GM10248 (cell line): Measurements from ENCODE around the gene ST6GALNAC3.

Source experiments
- CTCF ChIA-PET: fragments of 300-600 bp; sonication (Branson Sonifier 250); formaldehyde crosslinking; extraction: SDS; loops from one replicate; lab custom pipeline; 2021; ENCODE audit warnings: antibody characterized with exemption; lab: Yijun Ruan, JAX
- POLR2A ChIA-PET: fragments of 350-650 bp; sonication (Branson Sonifier 250); formaldehyde crosslinking; extraction: SDS; loops from one replicate; lab custom pipeline; 2020; ENCODE audit warnings: antibody characterized with exemption; lab: Yijun Ruan, JAX
- DNase-seq: peaks from one replicate; pipeline ENCODE4 v3.0.0; 2012; ENCODE audit errors: extremely low spot score
- TF ChIP-seq, protein P1 (sequence below): IDR thresholded peaks from 2 replicates; pipeline ENCODE4 v1.5.1; 2012; ENCODE audit warnings: mild to moderate bottlenecking, low read depth; ENCODE audit errors: extremely low read depth, missing control alignments, control extremely low read depth

Gene ST6GALNAC3

DNA sequence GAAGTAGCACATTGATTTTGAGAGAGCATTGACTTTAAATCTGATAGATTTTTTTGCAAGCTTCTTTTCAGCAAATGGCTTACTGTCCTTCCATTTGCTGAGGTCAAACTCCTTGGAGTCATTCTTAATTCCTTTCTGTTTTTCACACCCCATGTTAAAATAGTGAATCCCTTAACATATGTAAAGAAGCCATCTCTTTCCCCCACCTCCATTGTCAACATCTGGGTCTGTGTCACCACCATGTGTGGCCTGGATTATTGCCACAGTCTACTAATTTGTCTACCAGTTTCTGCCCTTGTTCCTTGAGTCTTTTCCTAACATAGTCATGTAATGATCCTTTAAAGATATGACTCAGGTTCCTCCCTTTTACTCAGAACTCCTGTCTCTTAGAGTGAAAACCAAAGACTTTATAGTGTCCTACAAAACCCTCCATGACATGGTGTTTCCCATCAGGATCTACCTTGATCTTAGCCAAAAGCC lies 104.7 kb downstream of the ST6GALNAC3 start:
- POLR2A ChIA-PET, result no interaction called here
- CTCF ChIA-PET, result no interaction called here
- no peak for DNase-seq

GRCh38 chr1:76185207-76185606 lies 110.7 kb downstream of the ST6GALNAC3 start:
- DNase-seq, result no peak
- TF ChIP-seq, protein P1, sequence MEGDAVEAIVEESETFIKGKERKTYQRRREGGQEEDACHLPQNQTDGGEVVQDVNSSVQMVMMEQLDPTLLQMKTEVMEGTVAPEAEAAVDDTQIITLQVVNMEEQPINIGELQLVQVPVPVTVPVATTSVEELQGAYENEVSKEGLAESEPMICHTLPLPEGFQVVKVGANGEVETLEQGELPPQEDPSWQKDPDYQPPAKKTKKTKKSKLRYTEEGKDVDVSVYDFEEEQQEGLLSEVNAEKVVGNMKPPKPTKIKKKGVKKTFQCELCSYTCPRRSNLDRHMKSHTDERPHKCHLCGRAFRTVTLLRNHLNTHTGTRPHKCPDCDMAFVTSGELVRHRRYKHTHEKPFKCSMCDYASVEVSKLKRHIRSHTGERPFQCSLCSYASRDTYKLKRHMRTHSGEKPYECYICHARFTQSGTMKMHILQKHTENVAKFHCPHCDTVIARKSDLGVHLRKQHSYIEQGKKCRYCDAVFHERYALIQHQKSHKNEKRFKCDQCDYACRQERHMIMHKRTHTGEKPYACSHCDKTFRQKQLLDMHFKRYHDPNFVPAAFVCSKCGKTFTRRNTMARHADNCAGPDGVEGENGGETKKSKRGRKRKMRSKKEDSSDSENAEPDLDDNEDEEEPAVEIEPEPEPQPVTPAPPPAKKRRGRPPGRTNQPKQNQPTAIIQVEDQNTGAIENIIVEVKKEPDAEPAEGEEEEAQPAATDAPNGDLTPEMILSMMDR, result no peak
- ChIA-PET POLR2A (no interaction called here), CTCF (no interaction called here)

More for the DNA sequence above, 104.7 kb downstream of the ST6GALNAC3 start:
- TF ChIP-seq, protein P1, result no peak

DNA sequence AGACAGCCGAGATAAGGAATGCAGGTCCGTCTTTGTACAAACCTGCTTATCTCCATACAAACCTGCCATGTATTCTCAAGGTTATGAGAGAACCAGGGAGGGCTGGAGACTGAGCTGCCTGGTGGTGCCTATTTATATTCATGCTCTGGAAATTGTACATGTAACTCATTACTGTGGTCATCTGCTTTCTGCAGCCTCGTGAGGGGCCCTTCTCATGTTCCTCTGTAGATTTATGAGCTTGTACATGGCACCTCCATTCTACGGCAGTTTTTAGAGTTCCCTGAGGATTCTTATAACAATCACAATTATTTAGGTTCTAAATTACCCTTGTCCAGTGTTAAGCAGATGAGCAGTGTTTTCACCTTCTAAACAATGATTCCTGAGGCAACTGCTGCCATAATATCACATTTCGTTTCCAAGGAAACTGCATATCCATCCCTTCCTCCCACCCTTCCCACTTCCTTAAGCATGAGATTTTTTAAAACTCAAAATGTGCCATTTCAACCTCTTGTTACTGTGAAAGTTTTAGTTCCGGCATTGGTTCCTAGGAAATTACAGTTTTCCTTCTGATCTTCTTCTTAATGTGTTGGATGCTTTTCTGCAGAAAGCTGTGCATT lies 112.1 kb downstream of the ST6GALNAC3 start:
- TF ChIP-seq, protein P1, result no peak
- ChIA-PET POLR2A (no interaction called here), CTCF (no interaction called here)
- no peak for DNase-seq

DNA sequence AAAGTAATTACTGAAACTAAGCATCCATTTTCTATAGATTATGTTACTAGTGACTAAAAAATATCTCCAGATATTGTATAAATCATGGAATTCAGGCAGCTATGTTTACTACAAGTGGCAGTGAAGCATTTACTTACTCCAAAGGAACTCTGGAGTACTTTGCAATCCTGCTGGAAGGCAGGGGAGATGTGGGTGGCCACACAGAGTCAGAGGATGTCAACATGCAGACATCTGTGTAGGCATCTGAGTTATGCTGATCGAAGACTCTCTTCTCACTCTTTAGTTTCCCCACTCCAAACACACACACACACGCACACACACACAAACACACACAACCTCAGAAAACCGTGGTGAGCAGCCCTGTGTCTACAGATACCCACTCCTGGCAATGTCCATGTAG lies 112.9 kb downstream of the ST6GALNAC3 start:
- TF ChIP-seq, protein P1, result no peak
- ChIA-PET CTCF (no interaction called here), POLR2A (no interaction called here)
- DNase-seq, result no peak

- ChIA-PET CTCF (no interaction called here), POLR2A (no interaction called here)
- no peak for DNase-seq
- TF ChIP-seq, protein P1, result no peak
Measured at GRCh38 chr1:76189310-76189709, 114.8 kb downstream of the ST6GALNAC3 start.

DNA sequence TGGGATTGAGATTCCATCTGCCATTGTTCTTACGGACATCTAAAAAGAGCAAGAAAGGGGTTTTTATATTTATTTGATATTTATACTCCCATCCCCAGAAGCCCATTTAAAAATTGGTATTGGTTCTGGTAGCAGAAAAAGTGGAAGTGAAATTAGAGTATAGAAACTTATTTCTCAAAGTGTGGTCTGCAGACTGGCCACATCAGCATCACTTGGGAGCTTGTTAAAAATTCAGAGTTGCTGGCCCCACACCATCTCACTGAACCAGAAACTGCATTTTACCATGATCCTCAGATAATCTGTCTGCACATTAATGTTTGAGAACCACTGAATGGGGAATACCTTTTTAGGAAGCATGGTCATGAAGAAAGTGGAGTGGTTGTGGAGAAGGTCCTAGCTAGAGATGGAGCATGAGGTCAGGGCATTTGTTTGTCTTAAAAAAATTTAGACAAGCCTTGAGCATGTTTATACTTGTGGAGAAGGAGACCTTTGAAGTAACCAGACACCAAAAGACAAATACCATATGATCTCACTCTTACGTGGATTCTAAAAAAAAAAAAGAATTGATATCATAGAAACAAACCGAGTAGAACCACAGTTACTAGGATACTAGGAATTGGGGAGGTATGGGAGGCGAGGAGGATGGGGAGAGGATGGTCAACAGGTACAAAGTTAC lies 116.3 kb downstream of the ST6GALNAC3 start:
- CTCF ChIA-PET, result no interaction called here
- TF ChIP-seq, protein P1, result no peak
- no peak for DNase-seq
- POLR2A ChIA-PET, result no interaction called here
